Lower leg skin (tissue), 3 donors: Measurements from ENCODE around the gene TOX2.

Experiments used
- POLR2A ChIP-seq, 2 donors: fragments of 450-650 bp; IDR thresholded peaks; one replicate each; pipeline ENCODE4 v1.6.1; 2016 to 2017; ENCODE audit warnings: antibody characterized with exemption in 2 of 2, mild to moderate bottlenecking in 1 of 2, moderate library complexity in 1 of 2
- TF ChIP-seq, protein P1 (sequence below), 3 donors: fragments of 450-650 bp; IDR thresholded peaks; one replicate each; pipeline ENCODE4 v1.5.1; 2016; ENCODE audit warnings: antibody characterized with exemption in 3 of 3, mild to moderate bottlenecking in 3 of 3, moderate library complexity in 2 of 3

DNA sequence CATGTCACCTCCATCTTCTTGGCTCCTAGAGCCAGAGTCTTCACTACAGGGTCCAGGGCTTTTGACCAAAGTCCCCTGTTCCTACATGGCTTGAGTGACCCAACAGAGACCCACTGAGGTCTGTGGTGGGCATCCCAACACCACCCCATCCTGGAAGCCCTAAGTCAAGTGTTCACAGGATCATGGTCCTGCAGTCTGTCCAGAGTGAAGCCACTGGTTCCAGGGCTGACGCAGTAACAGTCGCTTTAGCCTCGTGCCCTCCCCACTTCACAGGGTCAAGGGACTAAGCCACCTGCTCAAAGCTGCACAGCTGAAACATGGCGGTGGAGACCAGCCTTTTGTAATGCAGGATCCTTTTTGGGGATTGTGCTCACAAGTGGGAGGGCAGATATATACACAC lies 138.4 kb downstream of the TOX2 start:
- no peak for TF ChIP-seq POLR2A (IDR thresholded peaks at IDR 0.05)
- TF ChIP-seq, protein P1, sequence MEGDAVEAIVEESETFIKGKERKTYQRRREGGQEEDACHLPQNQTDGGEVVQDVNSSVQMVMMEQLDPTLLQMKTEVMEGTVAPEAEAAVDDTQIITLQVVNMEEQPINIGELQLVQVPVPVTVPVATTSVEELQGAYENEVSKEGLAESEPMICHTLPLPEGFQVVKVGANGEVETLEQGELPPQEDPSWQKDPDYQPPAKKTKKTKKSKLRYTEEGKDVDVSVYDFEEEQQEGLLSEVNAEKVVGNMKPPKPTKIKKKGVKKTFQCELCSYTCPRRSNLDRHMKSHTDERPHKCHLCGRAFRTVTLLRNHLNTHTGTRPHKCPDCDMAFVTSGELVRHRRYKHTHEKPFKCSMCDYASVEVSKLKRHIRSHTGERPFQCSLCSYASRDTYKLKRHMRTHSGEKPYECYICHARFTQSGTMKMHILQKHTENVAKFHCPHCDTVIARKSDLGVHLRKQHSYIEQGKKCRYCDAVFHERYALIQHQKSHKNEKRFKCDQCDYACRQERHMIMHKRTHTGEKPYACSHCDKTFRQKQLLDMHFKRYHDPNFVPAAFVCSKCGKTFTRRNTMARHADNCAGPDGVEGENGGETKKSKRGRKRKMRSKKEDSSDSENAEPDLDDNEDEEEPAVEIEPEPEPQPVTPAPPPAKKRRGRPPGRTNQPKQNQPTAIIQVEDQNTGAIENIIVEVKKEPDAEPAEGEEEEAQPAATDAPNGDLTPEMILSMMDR (IDR thresholded peaks at IDR 0.05) = no peak
